NCI-H82 (cell line): ENCODE data around the gene ZCCHC14.

Experiments
- DNase-seq: peaks from one replicate; lab custom pipeline; 2025; lab: John Stamatoyannopoulos, UW

ZCCHC14 gene

GRCh38 chr16:87361916-87362619, 130.8 kb downstream of the ZCCHC14 start:
- DNase-seq, result no peak

- no peak for DNase-seq
Observed at GRCh38 chr16:87360862-87361610, 131.8 kb downstream of the ZCCHC14 start.

GRCh38 chr16:87359121-87359520, 133.7 kb downstream of the ZCCHC14 start:
- no peak for DNase-seq

GRCh38 chr16:87358696-87359095, 134.1 kb downstream of the ZCCHC14 start:
- peak; percentile 68 for DNase-seq

GRCh38 chr16:87358250-87358649, 134.6 kb downstream of the ZCCHC14 start:
- no peak for DNase-seq

- no peak for DNase-seq
Observed at GRCh38 chr16:87356491-87356853, 136.4 kb downstream of the ZCCHC14 start.
